Rectal smooth muscle tissue (tissue), 1 donor: ENCODE data around the gene NUTF2.

Experiments
- H3K27ac ChIP-seq: one replicate; pipeline ENCODE4 v1.7.0; 2013; ENCODE audit warnings: low read depth, low read length, inconsistent platforms
- H3K27me3 ChIP-seq: one replicate; pipeline ENCODE4 v1.7.0; 2013; ENCODE audit warnings: low read length; ENCODE audit not compliant: control insufficient read depth, insufficient read depth
- H3K36me3 ChIP-seq: one replicate; pipeline ENCODE4 v1.7.0; 2013; ENCODE audit warnings: low read length; ENCODE audit not compliant: control insufficient read depth, insufficient read depth
- H3K4me1 ChIP-seq: one replicate; pipeline ENCODE4 v1.7.0; 2013; ENCODE audit warnings: low read length; ENCODE audit not compliant: control insufficient read depth, insufficient read depth
- H3K4me3 ChIP-seq: one replicate; pipeline ENCODE4 v1.7.0; 2013; ENCODE audit warnings: low read length
- H3K9ac ChIP-seq: one replicate; pipeline ENCODE4 v1.7.0; 2013; ENCODE audit warnings: low read length

NUTF2 gene

GRCh38 chr16:67846320-67847063 lies at the start of gene NUTF2:
NUTF2 (plus strand) TSS chr16:67846933; CDS start chr16:67865131, 18,198 bp downstream.
- no peaks in the 10 kb centered on the region for H3K36me3 ChIP-seq
- no peaks in the 10 kb centered on the region for H3K27me3 ChIP-seq
- H3K4me1 ChIP-seq, result peaks cover 38% of the 10 kb centered on the region
- peak within 1 kb of the TSS; percentile 96 for H3K27ac ChIP-seq
- H3K4me3 ChIP-seq, result peak within 1 kb of the TSS; percentile 91
- peak within 1 kb of the TSS; percentile 81 for H3K9ac ChIP-seq

- H3K27ac ChIP-seq, result no peak overlapping the region
- H3K9ac ChIP-seq, result no peak overlapping the region
- H3K27me3 ChIP-seq, result no peaks in the 10 kb centered on the region
- H3K36me3 ChIP-seq, result peaks cover 6% of the 10 kb centered on the region
- H3K4me1 ChIP-seq, result peaks cover 3% of the 10 kb centered on the region
- H3K4me3 ChIP-seq, result no peak overlapping the region
Measured at GRCh38 chr16:67800338-67800926, 46.3 kb upstream of the NUTF2 start.

GRCh38 chr16:67801241-67801640 lies 45.5 kb upstream of the NUTF2 start:
- H3K4me1 ChIP-seq, result peaks cover 7% of the 10 kb centered on the region
- H3K27ac ChIP-seq, result no peak overlapping the region
- no peak overlapping the region for H3K4me3 ChIP-seq
- no peak overlapping the region for H3K9ac ChIP-seq
- peaks cover 6% of the 10 kb centered on the region for H3K36me3 ChIP-seq
- H3K27me3 ChIP-seq, result no peaks in the 10 kb centered on the region

GRCh38 chr16:67801883-67802282 lies 44.9 kb upstream of the NUTF2 start:
- Histone ChIP-seq H3K4me1 (peaks cover 7% of the 10 kb centered on the region), H3K4me3 (no peak overlapping the region), H3K27me3 (no peaks in the 10 kb centered on the region), H3K27ac (no peak overlapping the region), H3K36me3 (peaks cover 6% of the 10 kb centered on the region), H3K9ac (no peak overlapping the region)

GRCh38 chr16:67803894-67804293 lies 42.8 kb upstream of the NUTF2 start:
- Histone ChIP-seq H3K27ac (no peak overlapping the region), H3K9ac (no peak overlapping the region), H3K27me3 (no peaks in the 10 kb centered on the region), H3K36me3 (peaks cover 2% of the 10 kb centered on the region), H3K4me3 (no peak overlapping the region), H3K4me1 (peaks cover 7% of the 10 kb centered on the region)

- Histone ChIP-seq H3K36me3 (no peaks in the 10 kb centered on the region), H3K27ac (no peak overlapping the region), H3K27me3 (no peaks in the 10 kb centered on the region), H3K4me1 (peaks cover 7% of the 10 kb centered on the region), H3K9ac (no peak overlapping the region), H3K4me3 (peak overlapping the region; percentile 99)
Measured at GRCh38 chr16:67804853-67805542, 41.7 kb upstream of the NUTF2 start.

- no peaks in the 10 kb centered on the region for H3K36me3 ChIP-seq
- peak overlapping the region; percentile 88 for H3K9ac ChIP-seq
- H3K27me3 ChIP-seq, result no peaks in the 10 kb centered on the region
- peak overlapping the region; percentile 99 for H3K4me3 ChIP-seq
- H3K27ac ChIP-seq, result peak overlapping the region; percentile 82
- H3K4me1 ChIP-seq, result peaks cover 7% of the 10 kb centered on the region
Measured at GRCh38 chr16:67805718-67806427, 40.9 kb upstream of the NUTF2 start.

- H3K4me1 ChIP-seq, result peaks cover 7% of the 10 kb centered on the region
- H3K27ac ChIP-seq, result peak within 1 kb of the TSS; percentile 82
- H3K27me3 ChIP-seq, result no peaks in the 10 kb centered on the region
Measured at GRCh38 chr16:67806428-67807147, 40.1 kb upstream of the NUTF2 start, which contains the start of the genes RANBP10 and TSNAXIP1. RANBP10 (minus strand) TSS chr16:67806560; CDS start chr16:67806536, 24 bp downstream. TSNAXIP1 (plus strand) TSS chr16:67806889; CDS start chr16:67807150, 261 bp downstream.

GRCh38 chr16:67807148-67807682 lies 39.5 kb upstream of the NUTF2 start:
- Histone ChIP-seq H3K4me3 (peak overlapping the region; percentile 99), H3K9ac (no peak overlapping the region)

More at GRCh38 chr16:67806428-67807147, 40.1 kb upstream of the NUTF2 start, which contains the start of the genes RANBP10 and TSNAXIP1:
- H3K4me3 ChIP-seq, result peak within 1 kb of the TSS; percentile 99
- H3K9ac ChIP-seq, result peak within 1 kb of the TSS; percentile 88
- H3K36me3 ChIP-seq, result no peaks in the 10 kb centered on the region

GRCh38 chr16:67811899-67812298 lies 34.8 kb upstream of the NUTF2 start:
- Histone ChIP-seq H3K36me3 (no peaks in the 10 kb centered on the region), H3K27ac (no peak overlapping the region)

More at GRCh38 chr16:67807148-67807682, 39.5 kb upstream of the NUTF2 start:
- Histone ChIP-seq H3K4me1 (peaks cover 7% of the 10 kb centered on the region), H3K27me3 (no peaks in the 10 kb centered on the region), H3K27ac (peak overlapping the region; percentile 66), H3K36me3 (no peaks in the 10 kb centered on the region)

GRCh38 chr16:67814567-67814966 lies 32.2 kb upstream of the NUTF2 start:
- H3K4me3 ChIP-seq, result no peak overlapping the region
- H3K9ac ChIP-seq, result no peak overlapping the region

More at GRCh38 chr16:67811899-67812298, 34.8 kb upstream of the NUTF2 start:
- H3K4me1 ChIP-seq, result no peaks in the 10 kb centered on the region
- no peaks in the 10 kb centered on the region for H3K27me3 ChIP-seq
- H3K4me3 ChIP-seq, result no peak overlapping the region
- no peak overlapping the region for H3K9ac ChIP-seq

More at GRCh38 chr16:67814567-67814966, 32.2 kb upstream of the NUTF2 start:
- H3K36me3 ChIP-seq, result no peaks in the 10 kb centered on the region
- H3K27me3 ChIP-seq, result no peaks in the 10 kb centered on the region
- H3K4me1 ChIP-seq, result no peaks in the 10 kb centered on the region
- no peak overlapping the region for H3K27ac ChIP-seq
